Osteoblast (primary cell): Measurements from ENCODE around the gene SLC24A1. TPM values are rescaled to one million over a fixed set of nuclear protein-coding genes. Genes with fewer than 3 reads are reported as not detected.
A peak's percentile ranks its signal among the peaks of the same experiment; 100 is the strongest.
"Not testable (repeated sequence)": the region's sequence is repeated elsewhere in the genome, so short reads cannot be mapped to it uniquely, and the experiment has no call there.

Experiments used
- DNase-seq: peaks from one replicate; pipeline ENCODE4 v3.0.0; 2011; ENCODE audit warnings: low spot score, mixed read lengths; ENCODE audit not compliant: insufficient read length; ENCODE audit errors: missing footprints
- H2AFZ ChIP-seq: 2 replicates; pipeline ENCODE4 v1.6.0; 2011; ENCODE audit warnings: mild to moderate bottlenecking, low read length
- H3K27ac ChIP-seq: 2 replicates; pipeline ENCODE4 v1.5.1; 2011; ENCODE audit warnings: mild to moderate bottlenecking, low read depth, low read length, moderate library complexity
- H3K27me3 ChIP-seq: 2 replicates; pipeline ENCODE4 v1.6.0; 2012; ENCODE audit warnings: mild to moderate bottlenecking, control low read depth, inconsistent platforms, low read length, moderate library complexity; ENCODE audit not compliant: insufficient read depth
- H3K36me3 ChIP-seq: 2 replicates; pipeline ENCODE4 v1.5.1; 2011; ENCODE audit warnings: mild to moderate bottlenecking, low read length, control low read depth, moderate library complexity; ENCODE audit not compliant: insufficient read depth
- H3K4me1 ChIP-seq: 2 replicates; pipeline ENCODE4 v1.5.1; 2011; ENCODE audit warnings: mild to moderate bottlenecking, low read length, control low read depth, moderate library complexity; ENCODE audit not compliant: insufficient read depth
- H3K4me2 ChIP-seq: 2 replicates; pipeline ENCODE4 v1.6.0; 2011; ENCODE audit warnings: mild to moderate bottlenecking, low read length; ENCODE audit not compliant: insufficient read depth
- H3K4me3 ChIP-seq: fragments of 200-600 bp; sonication (generic); 3 replicates; pipeline ENCODE4 v1.5.1; 2012; ENCODE audit warnings: mild to moderate bottlenecking, low read length, inconsistent platforms; ENCODE audit not compliant: insufficient read depth
- H3K79me2 ChIP-seq: 2 replicates; pipeline ENCODE4 v1.6.0; 2012; ENCODE audit warnings: mild to moderate bottlenecking, low read length, control low read depth, inconsistent platforms; ENCODE audit not compliant: insufficient read depth
- H3K9me3 ChIP-seq: 2 replicates; pipeline ENCODE4 v1.5.1; 2011; ENCODE audit warnings: low read depth, low read length, control low read depth
- H4K20me1 ChIP-seq: 2 replicates; pipeline ENCODE4 v1.6.0; 2012; ENCODE audit warnings: mild to moderate bottlenecking, low read length, control low read depth; ENCODE audit not compliant: insufficient read depth
- total RNA-seq: library from RNA; depleted of rRNA; stranded (reverse); fragments of >200 nt; gene quantifications from 2 replicates; pipeline ENCODE4 v1.2.3, GENCODE V29; 2012
- TF ChIP-seq, protein P1 (sequence below): IDR thresholded peaks from 2 replicates; pipeline ENCODE4 v1.5.1; 2011; ENCODE audit warnings: mild to moderate bottlenecking, low read depth, low read length, moderate library complexity; ENCODE audit errors: extremely low read depth

Gene SLC24A1
- total RNA-seq, 1 donor, result 10.1 TPM

DNA sequence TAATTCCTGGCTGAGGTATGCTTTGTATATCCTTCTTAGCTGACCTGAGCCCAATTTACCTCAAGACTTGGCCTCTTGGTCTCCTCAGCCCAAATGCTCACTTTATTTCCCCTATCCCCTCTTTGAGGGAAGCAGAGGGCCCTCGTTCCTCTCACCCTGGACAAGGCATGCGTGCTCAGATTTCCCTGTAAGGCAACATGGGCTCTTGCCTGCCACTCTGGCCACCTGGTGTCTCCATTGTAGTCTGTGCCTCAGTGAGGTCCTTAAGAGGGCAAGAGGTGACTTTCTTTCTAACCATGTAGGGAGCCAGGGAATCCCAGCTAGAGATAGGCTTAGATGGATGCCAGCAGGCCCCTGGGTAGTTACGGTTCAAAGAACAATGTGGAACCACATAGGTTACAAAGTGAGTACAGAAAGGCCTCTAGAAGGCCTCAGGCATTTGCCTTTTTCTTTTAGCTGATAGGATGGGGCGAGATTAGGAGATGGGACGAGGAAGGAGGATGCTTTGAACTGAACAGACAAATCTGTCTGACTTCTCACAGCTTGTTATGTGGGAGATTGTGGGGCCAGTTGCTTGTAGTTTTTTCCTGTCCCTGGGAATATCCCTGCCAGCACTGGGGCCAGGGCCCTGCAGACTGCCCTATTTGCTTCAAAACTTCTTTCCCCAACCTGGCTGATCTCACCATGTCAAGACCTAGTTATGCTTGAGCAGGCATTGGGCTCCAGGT is 9.7 kb upstream of the SLC24A1 start:
- Histone ChIP-seq H3K27ac (peak overlapping the region; percentile 96), H3K4me3 (peak overlapping the region; percentile 92), H4K20me1 (no peaks in the 10 kb centered on the region), H3K4me1 (peaks cover 24% of the 10 kb centered on the region), H2AFZ (peak overlapping the region; percentile 99), H3K27me3 (no peaks in the 10 kb centered on the region), H3K36me3 (peaks cover 3% of the 10 kb centered on the region), H3K79me2 (peaks cover 41% of the 10 kb centered on the region), H3K4me2 (peak overlapping the region; percentile 96), H3K9me3 (no peaks in the 10 kb centered on the region)
- TF ChIP-seq, protein P1, sequence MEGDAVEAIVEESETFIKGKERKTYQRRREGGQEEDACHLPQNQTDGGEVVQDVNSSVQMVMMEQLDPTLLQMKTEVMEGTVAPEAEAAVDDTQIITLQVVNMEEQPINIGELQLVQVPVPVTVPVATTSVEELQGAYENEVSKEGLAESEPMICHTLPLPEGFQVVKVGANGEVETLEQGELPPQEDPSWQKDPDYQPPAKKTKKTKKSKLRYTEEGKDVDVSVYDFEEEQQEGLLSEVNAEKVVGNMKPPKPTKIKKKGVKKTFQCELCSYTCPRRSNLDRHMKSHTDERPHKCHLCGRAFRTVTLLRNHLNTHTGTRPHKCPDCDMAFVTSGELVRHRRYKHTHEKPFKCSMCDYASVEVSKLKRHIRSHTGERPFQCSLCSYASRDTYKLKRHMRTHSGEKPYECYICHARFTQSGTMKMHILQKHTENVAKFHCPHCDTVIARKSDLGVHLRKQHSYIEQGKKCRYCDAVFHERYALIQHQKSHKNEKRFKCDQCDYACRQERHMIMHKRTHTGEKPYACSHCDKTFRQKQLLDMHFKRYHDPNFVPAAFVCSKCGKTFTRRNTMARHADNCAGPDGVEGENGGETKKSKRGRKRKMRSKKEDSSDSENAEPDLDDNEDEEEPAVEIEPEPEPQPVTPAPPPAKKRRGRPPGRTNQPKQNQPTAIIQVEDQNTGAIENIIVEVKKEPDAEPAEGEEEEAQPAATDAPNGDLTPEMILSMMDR, result no peak
- peak; percentile 42 for DNase-seq

DNA sequence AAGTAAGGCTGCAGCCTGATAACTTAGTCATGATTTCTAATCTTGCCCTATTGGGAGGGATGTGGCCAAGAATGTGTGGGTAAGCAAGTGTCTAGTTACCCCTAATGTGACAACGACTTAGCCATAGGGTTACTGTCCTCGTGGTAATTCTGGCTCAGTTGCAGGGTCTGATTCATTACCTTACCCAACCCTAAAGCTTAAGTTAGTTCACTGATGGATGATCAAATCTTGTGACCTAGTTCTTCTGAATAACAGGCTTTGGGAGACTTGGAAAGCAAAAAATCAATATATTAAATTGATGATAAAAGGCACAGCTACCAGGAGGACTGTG is 9.2 kb upstream of the SLC24A1 start:
- Histone ChIP-seq H3K79me2 (peaks cover 36% of the 10 kb centered on the region), H4K20me1 (no peaks in the 10 kb centered on the region), H2AFZ (no peak overlapping the region), H3K4me2 (peak overlapping the region; percentile 27), H3K36me3 (no peaks in the 10 kb centered on the region), H3K27ac (peak overlapping the region; percentile 19), H3K27me3 (no peaks in the 10 kb centered on the region), H3K4me1 (peaks cover 24% of the 10 kb centered on the region), H3K9me3 (no peaks in the 10 kb centered on the region), H3K4me3 (no peak overlapping the region)
- TF ChIP-seq, protein P1, result no peak
- DNase-seq, result no peak

DNA sequence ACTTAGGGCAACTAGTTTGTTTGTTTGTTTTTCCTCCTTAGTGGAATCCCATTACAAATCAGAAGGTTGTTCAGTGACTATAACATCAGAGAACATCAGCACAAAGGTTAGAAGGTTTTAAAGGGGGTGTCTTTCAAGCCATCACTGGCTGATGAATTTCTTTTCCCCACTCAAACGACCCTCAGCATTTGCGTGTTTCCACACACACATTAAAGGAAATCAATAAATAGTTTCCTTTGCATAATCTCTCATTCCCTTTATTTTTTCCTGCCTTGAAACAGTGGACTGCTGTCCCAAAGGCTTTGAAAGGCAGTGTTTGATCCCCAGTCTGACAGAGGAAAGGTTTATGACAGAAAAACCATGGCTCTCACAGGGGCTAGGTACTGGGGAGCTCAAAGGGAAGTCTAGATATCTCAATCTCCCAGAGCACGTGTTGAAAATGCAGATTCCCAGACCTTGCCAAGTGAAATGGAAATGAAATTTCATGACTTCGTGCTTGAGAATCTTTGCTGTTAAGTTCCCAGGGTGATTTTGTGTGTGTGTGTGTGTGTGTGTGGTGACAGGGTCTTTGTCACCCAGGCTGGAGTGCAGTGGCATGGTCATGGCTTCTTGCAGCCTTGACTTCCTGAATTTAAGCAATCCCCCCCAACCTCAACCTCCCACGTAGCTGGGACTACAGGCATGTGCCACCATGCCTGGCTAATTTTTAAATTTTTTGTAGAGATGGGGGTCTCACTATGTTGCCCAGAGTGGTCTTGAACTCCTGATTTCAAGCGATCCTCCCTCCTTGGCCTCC is 8.6 kb upstream of the SLC24A1 start:
- Histone ChIP-seq H3K4me3 (no peak overlapping the region), H3K79me2 (peaks cover 30% of the 10 kb centered on the region), H3K9me3 (no peaks in the 10 kb centered on the region), H4K20me1 (no peaks in the 10 kb centered on the region), H3K4me2 (no peak overlapping the region), H3K4me1 (peaks cover 24% of the 10 kb centered on the region), H3K27me3 (no peaks in the 10 kb centered on the region), H3K27ac (peak overlapping the region; percentile 19), H2AFZ (no peak overlapping the region), H3K36me3 (no peaks in the 10 kb centered on the region)
- TF ChIP-seq, protein P1, result no peak
- no peak for DNase-seq

DNA sequence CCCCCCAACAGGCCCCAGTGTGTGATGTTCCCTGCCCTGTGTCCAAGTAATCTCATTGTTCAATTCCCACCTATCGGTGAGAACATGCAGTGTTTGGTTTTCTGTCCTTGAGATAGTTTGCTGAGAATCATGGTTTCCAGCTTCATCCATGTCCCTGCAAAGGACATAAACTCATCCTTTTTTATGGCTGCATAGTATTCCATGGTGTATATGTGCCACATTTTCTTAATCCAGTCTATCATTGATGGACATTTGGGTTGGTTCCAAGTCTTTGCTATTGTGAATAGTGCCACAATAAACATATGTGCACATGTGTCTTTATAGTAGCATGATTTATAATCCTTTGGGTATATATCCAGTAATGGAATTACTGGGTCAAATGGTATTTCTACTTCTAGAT is 5.9 kb upstream of the SLC24A1 start:
- not testable (repeated sequence) for DNase-seq, H3K79me2 ChIP-seq, H3K36me3 ChIP-seq, H3K9me3 ChIP-seq, H3K27me3 ChIP-seq, H3K4me3 ChIP-seq, H3K27ac ChIP-seq, H2AFZ ChIP-seq, H4K20me1 ChIP-seq, H3K4me2 ChIP-seq
- H3K4me1 ChIP-seq, result peaks cover 14% of the 10 kb centered on the region
